CD4-positive, alpha-beta T cell treated with Interleukin-15 for 4 hours (primary cell): Measurements from ENCODE around the gene MPEG1.

Source experiments
- DNase-seq: peaks from one replicate; pipeline ENCODE4 v3.0.0-alpha.2; 2020; ENCODE audit warnings: low spot score

MPEG1 gene, protein sequence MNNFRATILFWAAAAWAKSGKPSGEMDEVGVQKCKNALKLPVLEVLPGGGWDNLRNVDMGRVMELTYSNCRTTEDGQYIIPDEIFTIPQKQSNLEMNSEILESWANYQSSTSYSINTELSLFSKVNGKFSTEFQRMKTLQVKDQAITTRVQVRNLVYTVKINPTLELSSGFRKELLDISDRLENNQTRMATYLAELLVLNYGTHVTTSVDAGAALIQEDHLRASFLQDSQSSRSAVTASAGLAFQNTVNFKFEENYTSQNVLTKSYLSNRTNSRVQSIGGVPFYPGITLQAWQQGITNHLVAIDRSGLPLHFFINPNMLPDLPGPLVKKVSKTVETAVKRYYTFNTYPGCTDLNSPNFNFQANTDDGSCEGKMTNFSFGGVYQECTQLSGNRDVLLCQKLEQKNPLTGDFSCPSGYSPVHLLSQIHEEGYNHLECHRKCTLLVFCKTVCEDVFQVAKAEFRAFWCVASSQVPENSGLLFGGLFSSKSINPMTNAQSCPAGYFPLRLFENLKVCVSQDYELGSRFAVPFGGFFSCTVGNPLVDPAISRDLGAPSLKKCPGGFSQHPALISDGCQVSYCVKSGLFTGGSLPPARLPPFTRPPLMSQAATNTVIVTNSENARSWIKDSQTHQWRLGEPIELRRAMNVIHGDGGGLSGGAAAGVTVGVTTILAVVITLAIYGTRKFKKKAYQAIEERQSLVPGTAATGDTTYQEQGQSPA

DNA sequence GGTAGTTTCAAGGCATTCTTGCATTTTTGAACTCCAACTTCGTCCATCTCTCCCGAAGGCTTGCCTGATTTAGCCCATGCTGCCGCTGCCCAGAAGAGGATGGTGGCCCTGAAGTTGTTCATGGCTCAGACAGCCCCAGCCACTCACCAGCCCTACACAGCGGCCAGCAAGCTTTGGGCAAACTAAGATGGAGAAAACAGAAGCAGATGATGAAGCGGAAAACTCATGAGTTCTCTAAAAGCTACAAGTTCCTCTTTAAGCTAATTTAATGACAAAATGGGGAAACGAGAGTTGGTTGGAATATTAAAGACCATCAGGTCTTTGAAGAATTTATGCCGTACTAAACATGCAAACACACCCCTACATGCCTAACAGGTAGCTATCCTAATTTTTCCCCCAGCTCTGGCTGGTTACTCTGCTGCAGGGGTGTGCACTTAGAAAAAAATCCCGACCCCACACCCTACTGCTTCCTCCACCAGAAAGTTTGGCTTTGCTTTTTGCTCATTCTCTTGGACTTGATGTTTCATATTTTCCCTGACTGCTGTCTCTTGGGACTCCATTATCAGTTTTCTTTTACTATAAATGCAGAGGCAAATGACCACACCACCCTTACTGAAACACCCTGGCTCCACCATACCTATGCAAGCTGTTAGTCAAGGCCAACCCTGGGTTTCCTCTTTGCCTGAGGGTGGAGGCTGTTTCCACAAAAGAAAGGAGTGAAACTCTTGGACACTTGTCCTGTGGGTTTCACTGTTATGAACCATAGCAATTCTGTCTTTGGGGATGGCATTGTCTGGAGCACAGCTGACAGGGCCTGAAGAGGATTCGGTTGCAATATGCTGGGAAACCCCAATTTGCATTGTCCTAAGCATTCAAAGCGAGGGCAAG, at the start of gene MPEG1:
TSS of gene MPEG1 (minus strand) at position 184 of the 888 bp plus-strand sequence. CDS start at position 122, 62 bp downstream.
- DNase-seq, result no peak

DNA sequence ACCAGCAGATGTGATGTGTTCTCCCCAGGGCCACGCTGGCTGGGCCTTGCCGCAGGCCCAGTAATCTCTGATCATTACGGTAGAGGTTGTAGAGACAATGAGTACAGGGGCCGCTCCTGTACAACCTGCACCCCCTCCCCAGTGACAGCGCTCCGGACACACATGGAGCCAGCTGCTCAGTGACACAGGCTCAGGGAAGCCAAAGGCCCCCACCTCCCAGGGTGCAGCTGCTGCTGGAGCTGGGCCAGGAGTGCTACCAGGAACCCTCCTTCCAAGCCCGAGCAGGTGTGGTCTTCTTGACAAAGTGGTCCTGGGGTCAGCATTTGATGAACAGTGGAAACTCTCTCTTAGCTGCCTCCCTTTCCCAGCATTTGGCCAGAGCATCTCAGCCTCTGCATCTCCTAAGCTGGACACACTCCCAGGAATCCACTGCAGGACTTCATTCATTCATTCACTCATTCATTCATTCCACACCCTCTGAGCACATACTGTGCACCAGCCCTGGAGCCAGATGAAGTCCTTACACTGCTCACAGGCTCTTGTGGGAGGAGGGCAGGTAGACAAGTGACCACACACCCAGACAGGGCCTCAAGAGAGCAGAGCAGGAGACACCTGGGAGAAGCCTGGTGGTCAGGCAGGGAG, 49.6 kb upstream of the MPEG1 start:
- no peak for DNase-seq

DNA sequence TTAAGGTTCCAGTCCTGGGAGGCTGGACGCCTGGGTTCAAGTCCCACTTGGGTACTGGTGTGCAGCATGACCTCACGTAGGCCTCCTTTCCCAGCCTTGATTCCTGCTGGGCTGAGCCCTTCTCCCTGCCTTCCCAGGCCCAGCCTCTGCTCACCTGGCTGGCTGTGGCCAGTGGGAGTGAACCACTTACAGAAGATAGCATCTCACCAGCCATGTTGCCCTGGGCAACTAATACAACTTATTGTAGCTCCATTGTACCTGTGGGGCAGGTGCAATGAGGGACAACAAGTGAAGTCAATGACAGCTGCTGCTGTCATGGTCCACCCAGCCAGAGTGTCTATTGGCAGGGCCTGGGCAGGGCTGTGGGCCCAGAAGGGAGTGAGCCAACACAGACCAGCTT, 48.4 kb upstream of the MPEG1 start:
- DNase-seq, result no peak

DNA sequence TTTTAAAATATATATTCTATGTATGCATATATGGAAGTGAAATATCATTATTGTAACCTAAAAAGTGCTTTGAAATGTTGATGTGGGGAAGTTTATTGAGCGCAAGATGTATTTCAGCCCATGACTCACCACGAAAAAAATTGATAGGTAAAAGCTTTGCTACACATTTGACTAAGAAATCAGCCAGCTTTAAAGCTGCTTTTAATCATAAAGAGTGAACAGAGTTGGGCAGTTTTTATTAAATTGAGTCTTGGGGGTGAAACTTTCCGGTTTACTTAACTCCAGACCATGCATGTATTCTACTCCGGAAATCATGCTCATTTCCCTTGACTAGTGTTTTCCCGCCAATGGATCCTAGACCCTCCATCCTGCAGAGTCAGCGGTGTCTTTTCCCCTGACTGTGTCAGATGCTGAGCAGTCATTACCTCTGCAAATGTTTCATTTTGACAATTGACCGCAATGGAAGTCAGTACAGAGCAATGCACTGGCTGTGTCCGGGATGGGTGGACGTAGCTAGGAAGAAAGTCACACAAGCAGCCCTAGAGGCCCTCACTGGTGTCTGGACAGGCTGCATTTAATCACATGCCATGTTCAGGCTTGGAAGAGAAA, 47.2 kb upstream of the MPEG1 start:
- no peak for DNase-seq

DNA sequence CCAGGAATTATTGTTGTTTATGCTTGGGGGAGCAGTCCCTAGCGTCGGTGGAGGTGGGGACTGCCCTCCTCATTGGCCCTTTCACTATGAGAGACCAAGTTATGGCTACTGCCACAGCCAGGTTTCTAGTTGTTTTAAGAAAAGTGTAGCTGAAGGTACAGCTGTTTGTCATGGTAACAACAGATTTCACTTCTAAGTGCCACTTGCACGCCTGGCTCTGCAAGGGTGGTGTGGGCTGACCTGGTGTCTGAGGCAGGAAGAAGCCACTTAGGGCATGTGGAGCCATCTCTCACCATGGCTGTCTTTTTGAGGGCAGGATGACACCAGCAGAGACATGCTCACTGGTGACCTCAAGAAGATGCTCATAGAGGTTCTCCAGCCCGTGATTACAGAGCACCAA, 46.3 kb upstream of the MPEG1 start:
- DNase-seq, result no peak

DNA sequence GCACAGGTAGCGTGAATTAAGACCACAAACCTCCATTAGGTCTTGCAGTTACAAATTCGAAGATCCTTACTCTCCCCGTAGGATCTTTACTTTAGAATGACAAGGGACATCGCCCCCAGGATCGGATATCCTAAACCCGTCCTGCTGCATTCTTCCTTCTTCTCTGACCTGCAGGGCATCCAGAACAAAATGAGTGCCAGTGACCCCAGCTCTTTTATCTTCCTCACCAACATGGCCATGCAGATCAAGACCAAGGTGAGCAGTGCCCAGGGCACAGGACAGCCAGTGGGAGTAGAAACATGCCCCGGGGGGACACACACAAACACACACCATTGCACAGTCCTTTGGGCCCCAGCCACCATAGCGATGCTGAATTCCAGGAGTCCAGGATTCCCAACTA, 42.6 kb upstream of the MPEG1 start:
- no peak for DNase-seq

DNA sequence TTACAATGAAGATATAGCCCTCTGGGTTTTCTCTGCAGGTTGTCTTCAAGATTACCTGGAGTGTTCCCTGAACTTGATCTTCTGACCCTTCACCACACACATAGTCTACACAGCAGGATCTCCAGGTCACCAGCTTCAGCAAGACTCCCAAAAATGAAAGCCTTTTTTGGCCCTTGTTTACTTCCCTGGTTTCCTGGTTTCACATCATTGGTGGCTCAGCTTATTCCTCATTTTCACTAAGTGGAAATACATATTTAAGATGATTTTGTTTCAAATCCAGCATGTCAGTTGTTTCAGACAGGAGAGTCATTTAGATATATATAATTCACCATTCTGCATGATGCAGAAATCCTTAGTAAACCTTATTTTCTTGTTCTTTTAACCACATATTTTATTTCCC, 41.6 kb upstream of the MPEG1 start:
- no peak for DNase-seq

DNA sequence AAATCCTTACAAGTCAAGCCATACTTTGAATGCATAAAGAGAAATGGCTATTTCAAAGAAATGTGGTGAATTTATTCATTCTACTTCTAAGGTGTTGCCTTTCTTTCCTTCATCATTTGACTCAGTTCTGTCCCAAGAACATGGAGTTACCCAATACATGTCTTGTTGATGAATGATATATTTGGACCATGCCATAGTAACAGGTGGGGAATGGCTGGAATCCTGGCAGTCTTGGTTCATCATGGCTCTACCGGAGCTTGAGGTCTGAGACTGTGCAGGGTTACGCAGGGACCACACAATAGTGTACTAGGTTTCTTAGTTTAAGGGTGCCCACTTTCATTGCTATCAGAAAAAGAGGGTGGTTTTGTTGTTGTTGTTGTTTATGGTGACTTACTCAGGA, 40.3 kb upstream of the MPEG1 start:
- DNase-seq, result no peak

DNA sequence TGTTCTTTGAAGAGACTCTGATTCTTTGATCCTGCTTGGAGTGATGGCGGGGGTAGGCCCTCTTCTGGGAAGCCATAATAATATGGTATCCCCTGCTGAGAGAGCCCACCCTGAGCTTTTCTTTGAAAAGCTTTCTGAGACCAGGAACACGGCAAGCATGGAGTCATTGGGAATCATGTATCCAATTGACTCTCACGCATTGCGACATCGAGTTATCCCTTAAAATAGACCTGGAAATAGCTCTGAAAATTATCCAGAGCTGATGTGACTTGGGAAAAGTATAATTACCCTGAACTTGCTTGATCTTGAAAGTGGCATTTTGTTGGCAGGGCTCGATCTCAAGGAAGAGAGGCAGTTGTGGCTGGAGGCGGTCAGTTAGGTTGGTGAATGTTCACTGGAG, 36.8 kb upstream of the MPEG1 start:
- no peak for DNase-seq

DNA sequence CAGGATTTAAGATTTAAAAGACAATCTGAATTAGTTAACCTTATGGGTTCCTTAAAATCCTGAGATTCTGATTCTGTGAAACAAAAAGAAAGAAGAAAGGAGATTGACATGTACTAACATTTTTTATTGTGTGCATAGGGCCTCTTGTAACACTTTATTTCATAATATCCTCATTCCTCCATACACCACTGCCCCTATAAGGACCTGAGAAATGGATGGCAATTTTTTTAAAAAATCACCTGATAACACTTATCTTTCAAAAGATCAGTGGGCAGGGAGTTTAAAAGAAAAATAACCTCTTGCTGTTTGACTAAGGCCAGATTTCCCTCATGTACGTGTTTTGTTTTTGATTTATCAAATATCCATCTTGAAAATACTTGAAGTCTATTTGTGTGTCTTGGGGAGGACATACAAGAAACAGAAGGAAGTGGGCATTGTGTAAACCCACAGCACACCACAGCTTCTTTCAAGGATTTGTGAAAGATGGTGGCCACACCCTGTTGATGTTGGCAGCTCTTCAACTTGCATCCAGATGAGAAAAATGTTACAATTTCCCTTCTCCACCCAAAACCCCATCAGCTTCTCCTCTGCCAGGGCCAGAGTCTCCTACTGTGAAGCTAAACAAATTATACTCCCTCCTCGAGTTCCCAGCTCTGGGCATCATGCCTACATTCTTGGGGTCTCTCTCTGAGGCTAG, 35.0 kb upstream of the MPEG1 start:
- DNase-seq, result no peak

DNA sequence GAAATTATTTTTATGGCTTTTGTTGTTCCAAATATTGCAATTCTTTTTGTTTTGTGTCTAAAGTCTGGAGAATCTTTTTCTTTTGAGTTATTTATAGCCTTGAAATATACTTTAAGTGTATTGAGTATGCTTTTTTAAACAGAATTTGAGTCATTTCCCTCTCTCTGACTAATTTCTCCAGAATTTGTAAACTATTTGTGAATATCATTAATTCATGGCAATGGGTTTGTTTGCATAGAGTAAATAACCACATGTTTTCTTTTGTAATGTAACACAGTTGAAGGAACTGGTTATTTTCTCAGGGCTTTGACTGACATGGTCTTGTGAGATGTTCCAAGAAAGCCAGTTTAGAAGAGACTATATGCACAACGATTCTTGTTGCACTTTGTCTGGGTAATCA, 30.9 kb upstream of the MPEG1 start:
- no peak for DNase-seq

DNA sequence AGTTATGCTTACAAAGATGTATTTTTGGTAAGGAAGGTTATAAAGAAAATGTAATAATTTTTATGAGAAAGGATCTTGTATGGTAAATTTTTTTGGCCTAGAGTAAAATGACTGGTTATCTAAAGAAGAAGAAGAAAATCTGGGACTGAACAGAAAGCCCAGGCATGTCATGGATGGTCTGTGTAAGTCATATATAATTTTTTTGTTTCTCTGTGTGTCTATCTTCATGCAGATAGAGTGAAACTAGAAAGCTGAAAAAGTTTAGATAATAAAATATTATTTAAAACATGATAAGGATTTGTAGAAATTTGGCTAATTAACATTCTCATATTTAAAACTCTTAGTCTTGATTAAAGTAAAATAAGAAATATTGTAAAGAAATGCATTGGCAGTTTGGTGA, 27.6 kb upstream of the MPEG1 start:
- DNase-seq, result no peak

DNA sequence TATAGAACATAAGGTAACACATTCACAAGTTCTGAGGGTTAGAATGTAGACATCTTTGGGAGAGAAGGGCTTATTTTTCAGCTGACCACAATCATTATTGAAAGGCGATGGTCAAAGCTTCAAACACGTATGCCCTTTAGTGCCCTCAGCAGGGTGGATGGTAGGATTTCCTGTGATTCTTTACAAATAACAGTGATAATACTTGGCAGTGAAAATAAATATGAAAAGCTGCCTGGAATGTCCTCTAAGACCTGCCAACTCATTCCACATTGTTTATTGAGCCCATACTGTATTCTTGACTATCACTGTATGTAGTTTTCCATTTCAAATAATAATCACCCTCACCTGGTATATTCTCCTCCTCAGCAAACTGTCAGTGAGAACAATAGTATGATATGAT, 13.7 kb upstream of the MPEG1 start:
- no peak for DNase-seq

DNA sequence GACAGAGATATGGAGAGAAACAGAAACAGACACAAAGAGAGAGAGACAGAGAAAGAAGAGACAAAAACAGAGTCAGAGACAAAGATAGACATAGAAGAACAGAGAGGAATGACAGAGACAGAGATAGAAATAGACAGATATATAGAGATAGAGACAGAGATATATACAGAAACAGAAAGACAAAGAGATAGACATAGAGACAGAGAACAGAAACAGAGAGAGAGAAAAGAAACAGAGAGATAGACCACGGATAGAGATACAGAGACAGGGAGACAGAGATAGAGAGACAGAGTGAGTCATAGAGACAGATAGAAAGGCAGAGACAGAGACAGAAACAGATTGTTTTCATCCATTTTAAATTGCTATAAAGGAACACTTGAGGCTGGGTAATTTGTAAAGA, 12.3 kb upstream of the MPEG1 start:
- DNase-seq, result no peak

DNA sequence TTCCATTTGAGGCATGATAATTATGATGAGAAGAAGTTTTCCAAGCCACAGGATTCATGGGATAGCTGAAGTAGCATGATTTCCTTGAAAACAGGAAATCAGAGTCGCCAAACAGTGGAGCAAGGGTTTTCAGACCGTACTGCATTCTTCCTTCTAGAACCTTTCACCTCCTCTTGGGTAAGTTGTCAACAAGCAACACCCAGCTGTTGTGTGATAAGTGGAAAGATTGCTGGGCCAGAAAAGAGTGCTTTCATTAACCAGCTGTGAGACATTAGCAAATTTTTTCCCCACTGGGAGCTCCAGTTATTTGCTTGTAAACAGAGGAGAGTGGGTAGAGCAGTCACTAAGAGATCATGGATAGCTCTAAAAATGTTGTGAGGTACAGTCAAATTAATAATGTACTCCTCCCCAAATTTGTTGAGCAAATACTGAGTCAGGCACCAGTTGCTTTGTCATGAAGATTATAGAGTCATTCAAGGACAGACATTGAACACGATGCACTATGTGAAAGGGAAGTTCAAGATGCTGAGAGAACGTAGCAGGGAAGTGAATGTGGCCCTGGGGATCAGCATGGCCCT, 11.7 kb upstream of the MPEG1 start:
- DNase-seq, result no peak

DNA sequence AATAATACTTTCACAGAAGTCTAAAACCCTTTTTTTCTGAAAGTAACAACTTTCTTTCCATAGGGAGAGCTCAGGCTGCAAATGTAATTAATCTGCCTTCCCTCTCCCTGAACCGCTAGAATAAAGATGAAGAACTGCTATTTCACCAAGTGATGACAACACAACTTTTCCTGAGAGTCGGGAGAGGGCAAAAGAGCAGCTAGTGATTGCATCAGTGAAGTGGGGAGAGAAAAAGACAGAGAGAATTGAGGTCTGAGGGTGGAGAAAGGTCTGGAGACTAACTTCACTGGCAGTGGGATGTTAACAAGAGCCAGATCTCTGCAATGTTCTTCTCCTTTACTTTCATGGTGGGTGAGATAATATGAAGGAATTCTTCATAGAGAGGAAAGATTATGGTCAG, 10.9 kb upstream of the MPEG1 start:
- no peak for DNase-seq

DNA sequence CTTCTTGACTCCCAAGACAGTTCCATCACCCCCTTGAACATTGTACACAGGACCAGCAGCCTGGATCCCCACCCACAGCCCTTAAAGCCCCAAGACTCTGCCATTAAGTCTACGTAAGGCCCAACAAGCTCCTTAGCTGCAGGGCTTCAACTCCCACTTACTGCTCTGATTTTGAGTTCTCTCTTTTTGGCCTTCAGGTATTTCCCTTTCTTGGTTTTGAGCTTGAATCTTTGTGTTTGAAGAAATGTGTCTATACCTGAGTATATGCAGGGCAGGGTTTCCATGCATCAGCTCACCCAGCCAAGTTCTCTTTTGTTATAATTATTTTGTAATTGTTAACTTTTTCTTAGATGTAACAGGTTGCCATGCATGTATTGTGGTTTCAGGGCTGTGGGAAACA, 10.4 kb upstream of the MPEG1 start:
- no peak for DNase-seq

DNA sequence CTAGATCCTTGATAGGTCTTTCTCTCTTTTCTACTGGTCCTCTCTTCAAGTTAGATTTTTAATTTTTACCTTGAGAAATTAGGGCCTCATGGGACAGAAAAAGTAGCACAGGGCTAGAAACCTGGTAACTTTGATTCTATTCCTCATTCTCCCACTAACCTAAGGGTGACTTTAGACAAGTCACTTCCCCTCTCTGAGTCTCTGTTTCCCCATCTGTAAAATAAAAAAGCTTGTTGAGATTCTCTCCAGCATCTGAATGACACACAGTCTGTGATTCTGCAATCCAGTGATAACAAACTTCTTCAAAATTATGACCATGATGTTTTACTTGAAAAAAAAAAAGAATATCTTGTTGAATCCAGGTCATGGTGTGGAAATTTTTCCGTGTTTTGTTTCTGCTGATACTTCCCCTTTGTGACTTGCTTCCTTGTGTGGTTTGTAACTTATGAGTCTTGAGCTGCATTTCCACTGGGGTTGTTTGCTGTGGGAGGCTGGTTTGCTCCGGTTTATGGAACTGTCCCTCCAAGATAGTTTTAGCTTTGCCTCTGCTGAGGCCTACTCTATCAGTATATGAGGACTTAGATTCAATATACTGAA, 9.8 kb upstream of the MPEG1 start:
- DNase-seq, result no peak

DNA sequence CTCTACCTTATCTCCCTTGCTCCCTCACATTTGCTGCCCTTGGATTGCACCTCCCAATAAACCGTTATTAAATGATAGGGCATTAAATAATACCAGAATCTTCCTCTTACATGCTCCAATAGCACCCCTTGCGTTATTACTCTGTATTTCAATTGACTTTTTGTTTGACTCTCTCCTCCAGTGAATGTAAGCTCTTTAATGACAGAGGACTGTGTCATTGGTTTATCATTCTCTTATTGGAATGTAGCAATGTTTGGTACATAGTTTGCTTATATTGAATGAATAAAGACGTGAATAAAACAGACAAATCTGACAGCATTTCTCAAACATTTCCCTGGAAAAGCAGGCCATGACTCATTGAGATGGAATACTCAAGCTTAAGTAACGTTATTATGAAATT, 8.7 kb upstream of the MPEG1 start:
- DNase-seq, result no peak

DNA sequence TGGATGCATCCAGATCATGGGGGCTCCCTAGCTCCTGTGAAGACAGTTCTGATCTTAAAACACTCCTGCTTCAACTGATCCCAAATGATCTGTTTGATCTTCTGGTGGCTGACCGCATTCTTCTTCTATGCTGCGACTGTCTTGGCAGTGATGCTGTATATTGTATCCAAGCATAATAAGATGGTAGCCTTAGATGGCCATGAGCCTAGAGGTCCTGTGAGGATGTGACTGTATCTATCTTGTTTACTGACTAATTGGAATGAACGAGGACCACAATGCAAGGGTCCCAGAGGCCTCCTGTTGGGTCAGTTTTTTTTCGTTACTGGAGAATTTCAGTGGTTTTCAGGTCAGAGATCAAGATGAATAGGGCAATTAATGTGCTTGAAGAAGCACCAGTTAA, 7.1 kb upstream of the MPEG1 start:
- DNase-seq, result no peak
